Mesenteric fat pad (tissue), 1 donor: Measurements from ENCODE around the gene EGLN1. TPM values are rescaled to one million over a fixed set of nuclear protein-coding genes. Genes with fewer than 3 reads are reported as not detected.
A peak's percentile ranks its signal among the peaks of the same experiment; 100 is the strongest.
"Not testable (repeated sequence)": the region's sequence is repeated elsewhere in the genome, so short reads cannot be mapped to it uniquely, and the experiment has no call there.

ENCODE experiments used
- DNase-seq: peaks from one replicate; pipeline ENCODE4 v3.0.0-alpha.2; 2020; ENCODE audit warnings: low spot score
- long read RNA-seq: library from polyadenylated mRNA; unstranded; transcript quantifications from one replicate; pipeline ENCODE4 v2.0.0, GENCODE V29; 2020
- total RNA-seq: library from RNA; stranded (reverse); fragmentation: NEBNext Ultra II Directional; extraction: Animal tissue kit (Norgen Biotek cat#: 25700); gene quantifications from one replicate; pipeline ENCODE4 v1.2.1, GENCODE V29; 2021
- donor health status: DM: yes; HTN: yes; CAD: no.

Gene EGLN1
- total RNA-seq, result 32.3 TPM
- long read RNA-seq, full-length matches to known transcripts, result 7 of 12 reads
- long read RNA-seq, partial matches to known transcripts, result 0 of 12 reads
- long read RNA-seq, other reads (novel, unspliced or antisense), result 5 of 12 reads

GRCh38 chr1:231421971-231422797, at the start of gene EGLN1:
EGLN1 (minus strand) TSS chr1:231422287; CDS start chr1:231421888, 399 bp downstream.
- peak; percentile 95 for DNase-seq

- not testable (repeated sequence) for DNase-seq
Observed at GRCh38 chr1:231471500-231471899, 49.4 kb upstream of the EGLN1 start.

- not testable (repeated sequence) for DNase-seq
Observed at GRCh38 chr1:231471027-231471426, 48.9 kb upstream of the EGLN1 start.

GRCh38 chr1:231467986-231468385, 45.9 kb upstream of the EGLN1 start:
- DNase-seq, result no peak

GRCh38 chr1:231465051-231465450, 43.0 kb upstream of the EGLN1 start:
- no peak for DNase-seq

- no peak for DNase-seq
Observed at GRCh38 chr1:231463541-231463940, 41.5 kb upstream of the EGLN1 start.

GRCh38 chr1:231460614-231461013, 38.5 kb upstream of the EGLN1 start:
- no peak for DNase-seq

- not testable (repeated sequence) for DNase-seq
Observed at GRCh38 chr1:231459438-231459837, 37.4 kb upstream of the EGLN1 start.

- DNase-seq, result not testable (repeated sequence)
Observed at GRCh38 chr1:231457956-231458355, 35.9 kb upstream of the EGLN1 start.

GRCh38 chr1:231454133-231454532, 32.0 kb upstream of the EGLN1 start:
- DNase-seq, result not testable (repeated sequence)

GRCh38 chr1:231446138-231446537, 24.1 kb upstream of the EGLN1 start:
- no peak for DNase-seq

- no peak for DNase-seq
Observed at GRCh38 chr1:231444059-231444458, 22.0 kb upstream of the EGLN1 start.

- DNase-seq, result no peak
Observed at GRCh38 chr1:231443363-231443762, 21.3 kb upstream of the EGLN1 start.

GRCh38 chr1:231442735-231443134, 20.6 kb upstream of the EGLN1 start:
- DNase-seq, result no peak

GRCh38 chr1:231432996-231433395, 10.9 kb upstream of the EGLN1 start:
- DNase-seq, result no peak

- DNase-seq, result no peak
Observed at GRCh38 chr1:231431665-231432415, 9.8 kb upstream of the EGLN1 start.

- not testable (repeated sequence) for DNase-seq
Observed at GRCh38 chr1:231430678-231431352, 8.7 kb upstream of the EGLN1 start.

- DNase-seq, result no peak
Observed at GRCh38 chr1:231428377-231428776, 6.3 kb upstream of the EGLN1 start.

- DNase-seq, result no peak
Observed at GRCh38 chr1:231424950-231425805, 3.1 kb upstream of the EGLN1 start.

GRCh38 chr1:231423648-231424047, 1.6 kb upstream of the EGLN1 start:
- no peak for DNase-seq
